PC-3 (cell line): ENCODE data around the gene GPS1. TPM values are rescaled to one million over a fixed set of nuclear protein-coding genes. Genes with fewer than 3 reads are reported as not detected.

ENCODE experiments used
- ATAC-seq: fragments of 200-7000 bp; cut with Tn5 transposase; 2 replicates; pipeline ENCODE4 v1.9.1; 2020; ENCODE audit warnings: mild to moderate bottlenecking, moderate library complexity
- BruUV-seq: library from RNA; stranded (reverse); fragments of 400-500 nt; replicated peaks from 2 replicates; lab custom pipeline; 2021; lab: Mats Ljungman, UMichigan
- CTCF ChIA-PET: fragments of 300-600 bp; sonication (Branson Sonifier 250); formaldehyde crosslinking; loops from one replicate; lab custom pipeline; 2022; ENCODE audit warnings: antibody characterized with exemption; lab: Charles Lee
- POLR2A ChIA-PET: fragments of 300-600 bp; sonication (Branson Sonifier 250); formaldehyde crosslinking; loops from one replicate; lab custom pipeline; 2022; ENCODE audit warnings: antibody characterized with exemption; ENCODE audit not compliant: unreplicated experiment; lab: Charles Lee
- DNase-seq: peaks from one replicate; pipeline ENCODE4 v3.0.0-alpha.2; 2015
- H2AFZ ChIP-seq: fragments of 300-600 bp; sonication (generic); 2 replicates; pipeline ENCODE4 v1.6.0; 2016; ENCODE audit warnings: antibody characterized with exemption, low read length
- H3F3A ChIP-seq: fragments of 300-600 bp; sonication (generic); one replicate; pipeline ENCODE4 v1.6.0; 2017; ENCODE audit warnings: antibody characterized with exemption, low read length, control low read depth, mild to moderate bottlenecking; ENCODE audit not compliant: unreplicated experiment
- H3K27ac ChIP-seq: fragments of 300-600 bp; sonication (generic); 2 replicates; pipeline ENCODE4 v1.5.1; 2016; ENCODE audit warnings: mild to moderate bottlenecking, low read length
- H3K27me3 ChIP-seq: fragments of 300-600 bp; sonication (generic); 2 replicates; pipeline ENCODE4 v1.6.1; 2016; ENCODE audit warnings: low read length, mixed read lengths
- H3K36me3 ChIP-seq: fragments of 300-600 bp; sonication (generic); 2 replicates; pipeline ENCODE4 v1.6.1; 2016; ENCODE audit warnings: low read depth, mixed run types, low read length, mixed read lengths
- H3K4me1 ChIP-seq: fragments of 300-600 bp; sonication (generic); 2 replicates; pipeline ENCODE4 v1.5.1; 2016; ENCODE audit warnings: low read length; ENCODE audit not compliant: insufficient read depth
- H3K4me2 ChIP-seq: fragments of 300-600 bp; sonication (generic); 2 replicates; pipeline ENCODE4 v1.6.0; 2016; ENCODE audit warnings: low read length
- H3K4me3 ChIP-seq: fragments of 300-600 bp; sonication (generic); 2 replicates; pipeline ENCODE4 v1.5.1; 2016; ENCODE audit warnings: mild to moderate bottlenecking, low read length, mixed read lengths
- H3K79me2 ChIP-seq: fragments of 300-600 bp; sonication (generic); 2 replicates; pipeline ENCODE4 v1.6.1; 2017; ENCODE audit warnings: low read length, mixed read lengths
- H3K9ac ChIP-seq: fragments of 300-600 bp; sonication (generic); 2 replicates; pipeline ENCODE4 v1.6.0; 2016; ENCODE audit warnings: mild to moderate bottlenecking, low read length
- H3K9me2 ChIP-seq: fragments of 300-600 bp; sonication (generic); replicated peaks from 2 replicates; pipeline ENCODE4 v1.6.1; 2016; ENCODE audit warnings: mixed run types, low read length, mixed read lengths
- H3K9me3 ChIP-seq: fragments of 300-600 bp; sonication (generic); 2 replicates; pipeline ENCODE4 v1.6.1; 2016; ENCODE audit warnings: low read length, mixed read lengths
- H4K20me1 ChIP-seq: fragments of 300-600 bp; sonication (generic); 2 replicates; pipeline ENCODE4 v1.6.1; 2016; ENCODE audit warnings: low read length, mixed read lengths
- CTCF ChIP-seq: fragments of 300-600 bp; sonication (generic); conservative IDR thresholded peaks from 2 replicates; pipeline ENCODE4 v1.5.1; 2017; ENCODE audit warnings: antibody characterized with exemption, low read depth, mild to moderate bottlenecking, low read length
- EZH2 ChIP-seq: fragments of 300-600 bp; sonication (generic); IDR thresholded peaks from one replicate; pipeline ENCODE4 v1.6.1; 2017; ENCODE audit warnings: antibody characterized with exemption, mild to moderate bottlenecking, low read length; ENCODE audit not compliant: unreplicated experiment
- EZH2phosphoT487 ChIP-seq: fragments of 300-600 bp; sonication (generic); IDR thresholded peaks from 2 replicates; pipeline ENCODE4 v1.6.1; 2018; ENCODE audit warnings: mild to moderate bottlenecking, antibody characterized with exemption, low read length, borderline replicate concordance
- intact Hi-C: fragments of 100-400 bp; cut with micrococcal nuclease; formaldehyde crosslinking; loops from 2 replicates; pipeline ENCODE4 v1.9.0; 2023
- total RNA-seq: library from RNA; depleted of rRNA; stranded (reverse); fragments of >200 nt; gene quantifications from 2 replicates; pipeline ENCODE4 v1.2.3, GENCODE V29; 2014

The GPS1 gene
- total RNA-seq, 1 experiment from 2014 or later: 240 TPM

GRCh38 chr17:82055023-82055964 is 3.6 kb downstream of the GPS1 start:
- no peaks in the 10 kb centered on the region for H3K9me3 ChIP-seq
- peaks cover 38% of the 10 kb centered on the region for H3K36me3 ChIP-seq
- H4K20me1 ChIP-seq: no peaks in the 10 kb centered on the region
- H3K4me3 ChIP-seq: no peak overlapping the region
- ChIA-PET POLR2A (no interaction called here), CTCF (interaction anchor here (0.6 kb wide), 2 partner anchors 33 to 99 kb away, joined by 3 to 4 read pairs; partner anchors contain the start of gene CENPX)
- no peak overlapping the region for H3K27ac ChIP-seq
- H3K27me3 ChIP-seq: no peaks in the 10 kb centered on the region
- ATAC-seq (no peak), DNase-seq (no peak)
- no TSS peak for BruUV-seq
- no peaks in the 10 kb centered on the region for H3K9me2 ChIP-seq
- no peaks in the 10 kb centered on the region for H3F3A ChIP-seq
- peaks cover 28% of the 10 kb centered on the region for H3K79me2 ChIP-seq
- H3K9ac ChIP-seq: no peak overlapping the region
- TF ChIP-seq EZH2 (no peak), EZH2phosphoT487 (no peak), CTCF (no peak)
- peaks cover 8% of the 10 kb centered on the region; the same call in 1 of the 2 replicates for H3K4me1 ChIP-seq
- no peak overlapping the region for H3K4me2 ChIP-seq
- intact Hi-C loops: no loop called here
- H2AFZ ChIP-seq: no peak overlapping the region

GRCh38 chr17:82055965-82056728 is 4.4 kb downstream of the GPS1 start:
- H3K27me3 ChIP-seq: no peaks in the 10 kb centered on the region
- no peak overlapping the region for H3K4me2 ChIP-seq
- H3K9me2 ChIP-seq: no peaks in the 10 kb centered on the region
- ATAC-seq: no peak
- H3K79me2 ChIP-seq: peaks cover 21% of the 10 kb centered on the region
- no peak overlapping the region for H3K9ac ChIP-seq
- no peaks in the 10 kb centered on the region for H3K9me3 ChIP-seq
- DNase-seq: no peak
- no TSS peak for BruUV-seq
- peaks cover 43% of the 10 kb centered on the region for H3K36me3 ChIP-seq
- H2AFZ ChIP-seq: no peak overlapping the region
- H3K27ac ChIP-seq: no peak overlapping the region
- H3F3A ChIP-seq: no peaks in the 10 kb centered on the region
- intact Hi-C loops: no loop called here
- H3K4me1 ChIP-seq: peaks cover 8% of the 10 kb centered on the region; the same call in 1 of the 2 replicates
- TF ChIP-seq EZH2phosphoT487 (no peak), EZH2 (no peak), CTCF (no peak)
- POLR2A ChIA-PET: no interaction called here
- no peak overlapping the region for H3K4me3 ChIP-seq
- H4K20me1 ChIP-seq: no peaks in the 10 kb centered on the region
- CTCF ChIA-PET: interaction anchor here (0.6 kb wide), 1 partner anchor 34 kb away, joined by 4 read pairs; the partner anchor contains the start of gene CENPX
